ENCODE measurements around the gene LRP3. TPM values are rescaled to one million over a fixed set of nuclear protein-coding genes. Genes with fewer than 3 reads are reported as not detected.
"Not testable (repeated sequence)": the region's sequence is repeated elsewhere in the genome, so short reads cannot be mapped to it uniquely, and the experiment has no call there.

The LRP3 gene
- total and polyA plus RNA-seq, 12 donors: 8.5 to 23.6 (median 15.9) TPM

- TF ChIP-seq CTCF (IDR thresholded peaks at IDR 0.05): peak in 2 of 9 donors; percentile 11 to 25
- Histone ChIP-seq H3K9me3 (no peaks in the 10 kb centered on the region), H3K27ac (no peak overlapping the region), H3K4me3 (no peak overlapping the region), H3K4me1 (peaks cover 0 to 7% (median 0%) of the 10 kb centered on the region in 9 donors), H3K36me3 (peaks cover 0 to 32% (median 6%) of the 10 kb centered on the region in 9 donors), H3K27me3 (no peaks in the 10 kb centered on the region)
- ATAC-seq: no peak
- intact Hi-C loops (cut with DNase I): no loop called here
- WGBS, 2 donors: 84 to 85% methylated on average over 24 of the region's 24 CpGs
- no peak for DNase-seq
These were observed 15.0 kb downstream of the LRP3 start for GRCh38 chr19:33208904-33209849.

- H3K9me3 ChIP-seq; H3K27me3 ChIP-seq; H3K4me3 ChIP-seq; H3K4me1 ChIP-seq; DNase-seq; ATAC-seq; H3K27ac ChIP-seq; intact Hi-C loops (cut with DNase I): not testable (repeated sequence)
- 97 to 99% methylated on average over 7 of the region's 7 CpGs for WGBS, 2 donors
- peaks cover 0 to 26% (median 6%) of the 10 kb centered on the region in 9 donors for H3K36me3 ChIP-seq
These were observed 15.7 kb downstream of the LRP3 start for GRCh38 chr19:33209850-33210230.

- intact Hi-C loops (cut with DNase I): no loop called here
- Histone ChIP-seq H3K4me1 (peaks cover 0 to 7% (median 0%) of the 10 kb centered on the region in 9 donors), H3K27ac (no peak overlapping the region), H3K27me3 (no peaks in the 10 kb centered on the region), H3K4me3 (no peak overlapping the region), H3K9me3 (no peaks in the 10 kb centered on the region), H3K36me3 (peaks cover 0 to 20% (median 6%) of the 10 kb centered on the region in 9 donors)
- no peak for DNase-seq
- no peak for TF ChIP-seq CTCF (IDR thresholded peaks at IDR 0.05)
- WGBS, 2 donors: 91% methylated on average over 22 of the region's 22 CpGs
- no peak for ATAC-seq
These were observed 16.3 kb downstream of the LRP3 start for GRCh38 chr19:33210266-33210940.

DNA sequence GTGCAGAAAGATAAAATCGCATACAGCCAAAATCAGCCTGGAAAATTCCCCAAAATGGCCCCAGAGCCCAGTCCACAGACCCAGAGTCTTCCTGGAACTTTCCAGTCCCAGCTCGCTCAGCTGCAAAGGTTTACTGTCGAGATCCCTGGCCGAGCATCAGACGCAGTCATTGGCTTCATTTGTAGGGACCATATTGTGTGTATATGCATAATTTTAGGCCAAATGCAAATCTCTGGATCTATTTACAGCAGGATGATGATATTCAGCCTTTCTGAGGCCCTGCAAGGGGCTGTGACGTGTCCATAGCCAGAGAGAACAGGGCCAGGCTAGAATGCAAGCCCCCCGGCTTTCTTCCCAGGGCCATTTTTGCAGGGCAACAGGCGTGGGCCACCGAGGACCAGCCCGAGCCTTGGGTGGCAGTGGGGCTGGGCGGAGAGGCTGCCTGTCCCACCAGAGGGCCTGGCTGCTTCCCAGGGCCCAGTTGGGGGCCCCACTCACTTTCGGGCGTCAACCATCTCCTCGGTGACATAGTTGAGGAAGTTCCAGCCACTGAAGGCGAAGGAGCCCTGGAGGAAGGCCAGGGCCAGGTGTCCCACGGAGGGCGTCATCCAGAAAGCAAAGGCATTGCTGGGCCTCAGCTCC is 17.8 kb downstream of the LRP3 start:
- Histone ChIP-seq H3K9me3 (no peaks in the 10 kb centered on the region), H3K36me3 (peaks cover 0 to 6% (median 0%) of the 10 kb centered on the region in 9 donors), H3K4me1 (peaks cover 0 to 7% (median 0%) of the 10 kb centered on the region in 9 donors), H3K27me3 (peaks cover 0 to 10% (median 4%) of the 10 kb centered on the region in 7 donors), H3K4me3 (no peak overlapping the region), H3K27ac (no peak overlapping the region)
- ATAC-seq: no peak
- WGBS, 2 donors: 78 to 79% methylated on average over 17 of the region's 17 CpGs
- TF ChIP-seq CTCF (IDR thresholded peaks at IDR 0.05): no peak
- intact Hi-C loops (cut with DNase I): no loop called here
- DNase-seq: no peak

All from heart right ventricle (tissue), 16 donors.